Caco-2 (cell line): Measurements from ENCODE around the gene NKAIN4. TPM values are rescaled to one million over a fixed set of nuclear protein-coding genes. Genes with fewer than 3 reads are reported as not detected.

Experiments
- BruUV-seq: library from RNA; stranded (reverse); fragments of 400-500 nt; replicated peaks from 2 replicates; lab custom pipeline; 2021; lab: Mats Ljungman, UMichigan
- CTCF ChIA-PET: fragments of 300-600 bp; sonication (Branson Sonifier 250); formaldehyde crosslinking; loops from one replicate; lab custom pipeline; 2022; ENCODE audit warnings: antibody characterized with exemption; lab: Charles Lee
- POLR2A ChIA-PET: fragments of 300-600 bp; sonication (Branson Sonifier 250); formaldehyde crosslinking; loops from one replicate; lab custom pipeline; 2022; ENCODE audit warnings: antibody characterized with exemption; lab: Charles Lee
- DNase-seq, 2 experiments: peaks; one replicate each; pipeline versions ENCODE4 v3.0.0 to v3.0.0-alpha.2; 2020 to 2022
- H3K27me3 ChIP-seq: replicated peaks from 2 replicates; pipeline ENCODE4 v1.6.0; 2011; ENCODE audit warnings: low read length; ENCODE audit not compliant: control insufficient read depth, insufficient read depth
- H3K36me3 ChIP-seq: 2 replicates; pipeline ENCODE4 v1.5.1; 2011; ENCODE audit warnings: low read length; ENCODE audit not compliant: control insufficient read depth, insufficient read depth
- H3K4me1 ChIP-seq: fragments of 250-450 bp; sonication (Bioruptor Pico); 2 replicates; pipeline ENCODE4 v1.5.1; 2020; ENCODE audit warnings: mild to moderate bottlenecking
- H3K4me3 ChIP-seq: 2 replicates; pipeline ENCODE4 v1.5.1; 2011; ENCODE audit warnings: low read depth, mild to moderate bottlenecking, control low read depth, low read length
- H3K9me3 ChIP-seq: fragments of 250-450 bp; sonication (Bioruptor Pico); 2 replicates; pipeline ENCODE4 v1.5.1; 2020; ENCODE audit warnings: mild to moderate bottlenecking, moderate library complexity
- H3K27ac Mint-ChIP-seq: one replicate; pipeline ENCODE4 v1.8.0; 2022; ENCODE audit warnings: mixed read lengths; ENCODE audit not compliant: unreplicated experiment
- H3K27me3 Mint-ChIP-seq: one replicate; pipeline ENCODE4 v1.8.0; 2022; ENCODE audit warnings: mixed read lengths; ENCODE audit not compliant: insufficient read depth, unreplicated experiment
- H3K36me3 Mint-ChIP-seq: one replicate; pipeline ENCODE4 v1.8.0; 2022; ENCODE audit warnings: mild to moderate bottlenecking, mixed read lengths; ENCODE audit not compliant: insufficient read depth, unreplicated experiment
- H3K4me1 Mint-ChIP-seq: one replicate; pipeline ENCODE4 v1.8.0; 2022; ENCODE audit warnings: low read depth, mixed read lengths; ENCODE audit not compliant: unreplicated experiment
- H3K4me3 Mint-ChIP-seq: one replicate; pipeline ENCODE4 v1.8.0; 2022; ENCODE audit warnings: mild to moderate bottlenecking, moderate library complexity, mixed read lengths; ENCODE audit not compliant: unreplicated experiment
- H3K9me3 Mint-ChIP-seq: one replicate; pipeline ENCODE4 v1.8.0; 2022; ENCODE audit warnings: mixed read lengths; ENCODE audit not compliant: unreplicated experiment
- intact Hi-C: fragments of 100-400 bp; cut with micrococcal nuclease; formaldehyde crosslinking; loops from one replicate; pipeline ENCODE4 v1.10.0; 2022; ENCODE audit not compliant: unreplicated experiment
- total RNA-seq: library from RNA; stranded (reverse); gene quantifications from 2 replicates; pipeline ENCODE4 v1.2.3, GENCODE V29; 2022
- TF ChIP-seq, protein P1 (sequence below), 2 experiments: fragments of 200-600 bp in 1 of 2; IDR thresholded peaks; 1 replicate in 1 of 2; 2 replicates in 1 of 2; pipeline versions ENCODE4 v1.5.1 to v1.8.0; 2011 to 2022; ENCODE audit warnings: antibody characterized with exemption in 1 of 2, control low read depth in 1 of 2, inconsistent platforms in 1 of 2, low read depth in 1 of 2, low read length in 1 of 2, mild to moderate bottlenecking in 1 of 2, moderate library complexity in 1 of 2; ENCODE audit not compliant: insufficient read depth in 1 of 2, severe bottlenecking in 1 of 2, unreplicated experiment in 1 of 2

NKAIN4 gene
- total RNA-seq, 1 experiment from 2014 or later, result 2.7 TPM

- H3K9me3 Mint-ChIP-seq, result no peaks in the 10 kb centered on the region
- BruUV-seq, result no TSS peak
- Histone ChIP-seq H3K36me3 (no peaks in the 10 kb centered on the region), H3K9me3 (no peaks in the 10 kb centered on the region), H3K4me1 (peaks cover 32% of the 10 kb centered on the region), H3K27me3 (no peaks in the 10 kb centered on the region), H3K4me3 (no peak overlapping the region)
- H3K4me3 Mint-ChIP-seq, result no peak overlapping the region
- H3K36me3 Mint-ChIP-seq, result no peaks in the 10 kb centered on the region
- TF ChIP-seq, protein P1, sequence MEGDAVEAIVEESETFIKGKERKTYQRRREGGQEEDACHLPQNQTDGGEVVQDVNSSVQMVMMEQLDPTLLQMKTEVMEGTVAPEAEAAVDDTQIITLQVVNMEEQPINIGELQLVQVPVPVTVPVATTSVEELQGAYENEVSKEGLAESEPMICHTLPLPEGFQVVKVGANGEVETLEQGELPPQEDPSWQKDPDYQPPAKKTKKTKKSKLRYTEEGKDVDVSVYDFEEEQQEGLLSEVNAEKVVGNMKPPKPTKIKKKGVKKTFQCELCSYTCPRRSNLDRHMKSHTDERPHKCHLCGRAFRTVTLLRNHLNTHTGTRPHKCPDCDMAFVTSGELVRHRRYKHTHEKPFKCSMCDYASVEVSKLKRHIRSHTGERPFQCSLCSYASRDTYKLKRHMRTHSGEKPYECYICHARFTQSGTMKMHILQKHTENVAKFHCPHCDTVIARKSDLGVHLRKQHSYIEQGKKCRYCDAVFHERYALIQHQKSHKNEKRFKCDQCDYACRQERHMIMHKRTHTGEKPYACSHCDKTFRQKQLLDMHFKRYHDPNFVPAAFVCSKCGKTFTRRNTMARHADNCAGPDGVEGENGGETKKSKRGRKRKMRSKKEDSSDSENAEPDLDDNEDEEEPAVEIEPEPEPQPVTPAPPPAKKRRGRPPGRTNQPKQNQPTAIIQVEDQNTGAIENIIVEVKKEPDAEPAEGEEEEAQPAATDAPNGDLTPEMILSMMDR (IDR thresholded peaks at IDR 0.05; ENCODE audit: insufficient read depth in 1 of 2, low read depth in 1 of 2, low read length in 1 of 2, severe bottlenecking in 1 of 2, unreplicated experiment in 1 of 2), result no peak
- peaks cover 13% of the 10 kb centered on the region for H3K4me1 Mint-ChIP-seq
- ChIA-PET POLR2A (interaction anchor here (0.6 kb wide), 1 partner anchor 705 kb away, joined by 12 read pairs; no protein-coding TSS in a partner anchor), CTCF (interaction anchor here (0.6 to 0.7 kb wide), 3 partner anchors 70 to 290 kb away, joined by 3 to 8 read pairs (median 7); no protein-coding TSS in a partner anchor)
- DNase-seq, result no peak
- H3K27ac Mint-ChIP-seq, result no peak overlapping the region
- no peaks in the 10 kb centered on the region for H3K27me3 Mint-ChIP-seq
- intact Hi-C loops, result no loop called here
Measured at GRCh38 chr20:63227260-63227659, 27.0 kb downstream of the NKAIN4 start.

DNA sequence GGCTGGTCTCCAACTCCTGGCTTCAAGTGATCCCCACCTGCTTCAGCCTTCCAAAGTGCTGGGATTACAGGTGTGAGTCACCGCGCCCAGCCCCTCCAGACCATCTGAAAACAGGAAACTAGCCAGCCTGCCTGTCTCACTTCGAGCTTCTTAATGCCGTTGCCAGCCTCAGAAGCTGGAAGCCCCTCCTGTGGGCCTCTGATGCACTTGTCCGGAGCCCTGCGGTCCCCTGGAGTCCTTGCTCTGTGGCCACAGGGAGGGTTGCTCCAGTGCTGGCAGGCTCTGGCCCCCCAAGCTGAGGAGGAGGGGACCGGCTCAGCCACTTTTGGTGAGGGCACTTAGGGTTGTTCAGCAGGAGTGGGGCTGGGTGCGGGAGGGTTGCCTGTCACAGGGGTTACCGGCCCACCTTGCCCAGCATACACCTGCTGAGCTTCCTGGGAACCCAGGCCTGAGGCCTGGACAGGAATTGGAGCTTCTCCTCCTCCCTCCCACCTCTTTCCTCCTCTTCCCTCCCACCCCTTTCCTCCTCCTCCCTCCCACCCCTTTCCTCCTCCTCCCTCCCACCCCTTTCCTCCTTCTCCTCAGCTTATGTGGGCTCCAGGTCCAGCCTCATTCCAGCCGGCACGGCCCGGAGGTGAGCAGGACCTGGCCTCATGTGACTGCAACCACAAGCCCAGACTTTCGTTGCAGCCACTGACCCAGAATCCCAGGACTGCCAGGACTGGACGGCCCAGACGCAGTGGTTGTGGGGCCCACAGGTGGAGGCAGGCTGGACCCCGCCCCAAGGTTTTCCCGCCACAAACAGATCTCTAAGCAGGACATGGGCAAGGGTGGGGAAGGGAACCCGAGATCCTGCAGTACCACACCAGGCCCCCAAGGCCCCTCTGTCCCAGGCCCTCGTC lies 28.0 kb downstream of the NKAIN4 start:
- ChIA-PET POLR2A (interaction anchor here (0.6 kb wide), 1 partner anchor 704 kb away, joined by 12 read pairs; no protein-coding TSS in a partner anchor), CTCF (interaction anchor here (0.7 to 4.3 kb wide), 6 partner anchors 8 to 289 kb away, joined by 3 to 122 read pairs (median 8); partner anchors contain the start of gene BIRC7)
- Mint-ChIP-seq H3K4me1 (peaks cover 7% of the 10 kb centered on the region), H3K27me3 (no peaks in the 10 kb centered on the region), H3K9me3 (no peaks in the 10 kb centered on the region), H3K36me3 (no peaks in the 10 kb centered on the region), H3K4me3 (no peak overlapping the region), H3K27ac (no peak overlapping the region)
- Histone ChIP-seq H3K9me3 (no peaks in the 10 kb centered on the region), H3K36me3 (no peaks in the 10 kb centered on the region), H3K4me1 (peaks cover 23% of the 10 kb centered on the region), H3K27me3 (no peaks in the 10 kb centered on the region), H3K4me3 (no peak overlapping the region)
- BruUV-seq, result no TSS peak
- intact Hi-C loops, result no loop called here
- no peak for DNase-seq
- TF ChIP-seq, protein P1 (IDR thresholded peaks at IDR 0.05; ENCODE audit: insufficient read depth in 1 of 2, low read depth in 1 of 2, low read length in 1 of 2, severe bottlenecking in 1 of 2, unreplicated experiment in 1 of 2), result no peak

DNA sequence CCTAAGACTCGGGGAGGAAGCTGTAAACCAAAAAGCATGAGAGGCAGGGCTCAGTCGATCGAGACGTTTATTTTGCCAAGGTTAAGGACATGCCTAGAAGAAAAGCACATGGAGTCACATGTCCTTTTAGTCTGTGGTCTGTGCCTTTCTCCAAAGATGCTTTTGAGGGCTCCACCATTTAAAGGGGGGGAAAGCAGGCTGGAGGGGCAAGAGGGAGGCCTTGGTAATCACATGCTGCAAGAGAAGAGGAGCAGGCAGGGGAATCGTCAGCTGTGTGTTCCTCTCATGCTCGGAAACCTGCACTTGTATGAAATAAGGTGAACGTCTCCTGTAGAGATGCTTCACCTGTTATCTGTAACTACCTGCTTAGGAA lies 29.2 kb downstream of the NKAIN4 start:
- BruUV-seq, result no TSS peak

More for the DNA sequence above, 29.2 kb downstream of the NKAIN4 start:
- no peaks in the 10 kb centered on the region for H3K36me3 Mint-ChIP-seq
- TF ChIP-seq, protein P1 (IDR thresholded peaks at IDR 0.05; ENCODE audit: insufficient read depth in 1 of 2, low read depth in 1 of 2, low read length in 1 of 2, severe bottlenecking in 1 of 2, unreplicated experiment in 1 of 2), result no peak
- CTCF ChIA-PET, result interaction anchor here (2.6 to 4.3 kb wide), 8 partner anchors 9 to 156 kb away, joined by 10 to 122 read pairs (median 28); partner anchors contain the start of genes ARFGAP1 and BIRC7
- H3K4me3 Mint-ChIP-seq, result no peak overlapping the region
- no peak overlapping the region for H3K27ac Mint-ChIP-seq
- peaks cover 1% of the 10 kb centered on the region for H3K27me3 Mint-ChIP-seq
- Histone ChIP-seq H3K4me3 (no peak overlapping the region), H3K4me1 (peaks cover 19% of the 10 kb centered on the region), H3K36me3 (no peaks in the 10 kb centered on the region), H3K9me3 (no peaks in the 10 kb centered on the region), H3K27me3 (no peaks in the 10 kb centered on the region)
- intact Hi-C loops, result no loop called here
- peaks cover 7% of the 10 kb centered on the region for H3K4me1 Mint-ChIP-seq
- H3K9me3 Mint-ChIP-seq, result no peaks in the 10 kb centered on the region
- POLR2A ChIA-PET, result no interaction called here
- no peak for DNase-seq
